NB4 (cell line): ENCODE results near the gene TLR5.

Experiments used
- MYC ChIP-seq: IDR thresholded peaks from 2 replicates; pipeline ENCODE4 v1.6.1; 2011; ENCODE audit warnings: low read depth, low read length
- POLR2A ChIP-seq: IDR thresholded peaks from 2 replicates; pipeline ENCODE4 v1.6.1; 2011; ENCODE audit warnings: mild to moderate bottlenecking; ENCODE audit not compliant: insufficient read length; ENCODE audit errors: extremely low read depth
- TF ChIP-seq, protein P1 (sequence below): IDR thresholded peaks from one replicate; pipeline ENCODE4 v1.5.1; 2012; ENCODE audit warnings: low read depth, low read length
- TF ChIP-seq, protein P2 (sequence below): IDR thresholded peaks from 2 replicates; pipeline ENCODE4 v1.6.1; 2011; ENCODE audit warnings: low read depth, low read length

DNA sequence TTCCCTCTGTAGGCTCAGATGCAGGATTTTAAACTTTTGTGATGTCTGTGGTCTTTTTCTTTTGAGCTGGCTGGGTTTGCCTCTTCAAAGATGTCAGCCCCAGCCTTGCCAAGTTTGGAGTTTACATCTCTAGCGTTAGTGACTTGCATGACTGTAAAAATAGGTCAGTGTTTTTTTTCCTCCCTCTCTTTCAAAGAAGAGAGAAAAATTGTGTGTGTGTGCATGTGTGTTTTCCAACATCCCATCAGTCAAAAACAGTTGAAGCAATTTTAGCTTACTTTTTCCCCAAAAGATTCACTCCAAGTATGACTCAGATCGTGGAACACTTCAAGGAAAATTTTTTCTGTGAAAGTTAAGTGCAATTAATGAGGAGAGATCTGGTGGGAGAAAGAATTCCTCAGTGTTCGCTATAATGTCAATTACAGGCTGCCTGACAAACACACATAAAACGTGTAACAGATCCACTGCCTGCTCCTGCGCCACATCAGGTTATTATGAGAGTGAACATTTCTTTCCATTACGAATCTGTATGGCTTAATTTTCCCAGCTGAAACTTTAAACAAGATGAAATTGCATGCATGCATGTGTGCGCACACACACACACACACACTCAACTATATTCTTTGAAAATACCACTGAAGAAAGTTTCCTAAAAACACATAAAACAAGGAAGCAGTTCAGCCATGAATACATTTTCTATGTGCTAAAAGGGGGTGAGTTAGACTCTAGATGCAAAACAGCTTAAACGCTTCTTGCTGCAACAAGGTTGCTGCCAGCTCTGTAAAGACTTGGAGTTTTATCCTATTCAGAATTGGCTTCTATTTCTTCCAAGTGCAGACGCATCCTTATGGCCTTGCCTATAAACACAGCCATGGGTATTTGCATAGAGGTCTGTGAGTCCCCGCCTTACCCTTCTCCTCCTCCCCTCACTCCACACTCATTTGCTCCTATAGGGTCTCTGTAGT, 55.5 kb downstream of the TLR5 start:
- TF ChIP-seq, protein P1, sequence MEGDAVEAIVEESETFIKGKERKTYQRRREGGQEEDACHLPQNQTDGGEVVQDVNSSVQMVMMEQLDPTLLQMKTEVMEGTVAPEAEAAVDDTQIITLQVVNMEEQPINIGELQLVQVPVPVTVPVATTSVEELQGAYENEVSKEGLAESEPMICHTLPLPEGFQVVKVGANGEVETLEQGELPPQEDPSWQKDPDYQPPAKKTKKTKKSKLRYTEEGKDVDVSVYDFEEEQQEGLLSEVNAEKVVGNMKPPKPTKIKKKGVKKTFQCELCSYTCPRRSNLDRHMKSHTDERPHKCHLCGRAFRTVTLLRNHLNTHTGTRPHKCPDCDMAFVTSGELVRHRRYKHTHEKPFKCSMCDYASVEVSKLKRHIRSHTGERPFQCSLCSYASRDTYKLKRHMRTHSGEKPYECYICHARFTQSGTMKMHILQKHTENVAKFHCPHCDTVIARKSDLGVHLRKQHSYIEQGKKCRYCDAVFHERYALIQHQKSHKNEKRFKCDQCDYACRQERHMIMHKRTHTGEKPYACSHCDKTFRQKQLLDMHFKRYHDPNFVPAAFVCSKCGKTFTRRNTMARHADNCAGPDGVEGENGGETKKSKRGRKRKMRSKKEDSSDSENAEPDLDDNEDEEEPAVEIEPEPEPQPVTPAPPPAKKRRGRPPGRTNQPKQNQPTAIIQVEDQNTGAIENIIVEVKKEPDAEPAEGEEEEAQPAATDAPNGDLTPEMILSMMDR, result no peak
- TF ChIP-seq, protein P2, sequence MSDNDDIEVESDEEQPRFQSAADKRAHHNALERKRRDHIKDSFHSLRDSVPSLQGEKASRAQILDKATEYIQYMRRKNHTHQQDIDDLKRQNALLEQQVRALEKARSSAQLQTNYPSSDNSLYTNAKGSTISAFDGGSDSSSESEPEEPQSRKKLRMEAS, result no peak
- no peak for TF ChIP-seq POLR2A
- TF ChIP-seq MYC, result no peak
